HEK293 (cell line): ENCODE measurements around the gene SCRN3.

Source experiments
- IKZF3 ChIP-seq: fragments of 450-650 bp; IDR thresholded peaks from 2 replicates; pipeline ENCODE4 v1.5.0; 2018; ENCODE audit warnings: missing biosample characterization, mild to moderate bottlenecking, missing genetic modification characterization, moderate library complexity
- TF ChIP-seq, protein P1 (sequence below): fragments of 450-650 bp; formaldehyde crosslinking; IDR thresholded peaks from 2 replicates; pipeline ENCODE4 v1.5.1; 2016; ENCODE audit warnings: missing biosample characterization, missing genetic modification characterization

Gene SCRN3

DNA sequence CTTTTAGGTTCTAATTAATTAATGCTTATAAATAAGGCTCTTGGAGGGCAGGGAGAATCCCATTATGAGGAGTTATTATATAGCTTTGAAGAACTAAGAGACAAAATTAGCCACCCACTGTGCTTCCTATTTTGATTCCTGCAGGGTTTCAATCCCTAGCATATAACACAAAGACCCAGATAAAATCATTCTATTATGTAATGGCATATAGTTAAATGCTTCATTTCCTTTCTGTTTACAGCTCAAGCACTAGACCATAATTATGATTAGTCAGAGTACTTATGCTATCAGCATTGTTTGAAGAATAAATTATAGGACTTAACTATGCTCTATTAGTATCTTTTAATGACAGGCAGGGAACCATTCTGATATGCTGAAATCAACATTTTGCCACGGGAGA, 82.2 kb downstream of the SCRN3 start (continued):
- TF ChIP-seq, protein P1, sequence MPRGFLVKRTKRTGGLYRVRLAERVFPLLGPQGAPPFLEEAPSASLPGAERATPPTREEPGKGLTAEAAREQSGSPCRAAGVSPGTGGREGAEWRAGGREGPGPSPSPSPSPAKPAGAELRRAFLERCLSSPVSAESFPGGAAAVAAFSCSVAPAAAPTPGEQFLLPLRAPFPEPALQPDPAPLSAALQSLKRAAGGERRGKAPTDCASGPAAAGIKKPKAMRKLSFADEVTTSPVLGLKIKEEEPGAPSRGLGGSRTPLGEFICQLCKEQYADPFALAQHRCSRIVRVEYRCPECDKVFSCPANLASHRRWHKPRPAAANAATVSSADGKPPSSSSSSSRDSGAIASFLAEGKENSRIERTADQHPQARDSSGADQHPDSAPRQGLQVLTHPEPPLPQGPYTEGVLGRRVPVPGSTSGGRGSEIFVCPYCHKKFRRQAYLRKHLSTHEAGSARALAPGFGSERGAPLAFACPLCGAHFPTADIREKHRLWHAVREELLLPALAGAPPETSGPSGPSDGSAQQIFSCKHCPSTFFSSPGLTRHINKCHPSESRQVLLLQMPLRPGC, result 0 out of 2 replicates have a peak, but pooled peaks have one; percentile 37
- peak; percentile 61 for TF ChIP-seq IKZF3
